HCT116 (cell line): Measurements from ENCODE around the gene DGKB. TPM values are rescaled to one million over a fixed set of nuclear protein-coding genes. Genes with fewer than 3 reads are reported as not detected.

Experiments used
- ATAC-seq: fragments of 200-7000 bp; cut with Tn5 transposase; 2 replicates; pipeline ENCODE4 v1.9.1; 2020; ENCODE audit warnings: mild to moderate bottlenecking, moderate library complexity
- BruUV-seq: library from RNA; stranded (reverse); fragments of 400-500 nt; replicated peaks from 2 replicates; lab custom pipeline; 2021; lab: Mats Ljungman, UMichigan
- CTCF ChIA-PET: fragments of 300-600 bp; sonication (Branson Sonifier 250); formaldehyde crosslinking; loops from one replicate; lab custom pipeline; 2021; ENCODE audit warnings: antibody characterized with exemption; lab: Charles Lee
- POLR2A ChIA-PET: fragments of 300-600, 350-600 bp; sonication (Branson Sonifier 250); formaldehyde crosslinking; loops from one replicate; lab custom pipeline; 2021; ENCODE audit warnings: antibody characterized with exemption; lab: Charles Lee
- RAD21 ChIA-PET, 2 experiments: fragments of 300-600 bp; sonication (Branson Sonifier 250); formaldehyde crosslinking; loops; one replicate each; lab custom pipeline; 2023; ENCODE audit warnings: low total read pairs in 2 of 2; ENCODE audit not compliant: uncharacterized antibody in 2 of 2, unreplicated experiment in 2 of 2, low non-redundant PET in 1 of 2; lab: Charles Lee
- DNase-seq: peaks from one replicate; pipeline ENCODE4 v3.0.0-alpha.2; 2010; ENCODE audit warnings: low read depth, low spot score
- H2AFZ ChIP-seq: fragments of 200-600 bp; shearing (Covaris generic), sonication (generic); 2 replicates; pipeline ENCODE4 v1.6.1; 2017; ENCODE audit warnings: low read depth, mixed run types, mixed read lengths, antibody characterized with exemption, low read length; ENCODE audit not compliant: poor library complexity, severe bottlenecking
- H3K27ac ChIP-seq: 2 replicates; pipeline ENCODE4 v1.5.1; 2012; ENCODE audit warnings: low read depth, low read length
- H3K27me3 ChIP-seq: fragments of 200-600 bp; sonication (generic); 2 replicates; pipeline ENCODE4 v1.6.1; 2016; ENCODE audit warnings: mixed run types, low read length, mixed read lengths; ENCODE audit not compliant: insufficient read depth
- H3K36me3 ChIP-seq, 2 experiments: fragments of 200-500 bp in 1 of 2; fragments of 200-600 bp in 1 of 2; sonication (Bioruptor generic) in 1 of 2; sonication (generic) in 1 of 2; 2 replicates each; pipeline versions ENCODE4 v1.5.1 to v1.6.1; 2014 to 2016; ENCODE audit warnings: low read length in 2 of 2, inconsistent platforms in 1 of 2, mixed read lengths in 1 of 2, mixed run types in 1 of 2; ENCODE audit not compliant: insufficient read depth in 2 of 2, control insufficient read depth in 1 of 2
- H3K4me1 ChIP-seq, 2 experiments: fragments of 200-600 bp in 1 of 2; sonication (generic) in 1 of 2; 2 replicates each; pipeline versions ENCODE4 v1.5.1 to v1.6.1; 2012 to 2017; ENCODE audit warnings: low read length in 2 of 2, inconsistent platforms in 1 of 2, mild to moderate bottlenecking in 1 of 2, mixed read lengths in 1 of 2, mixed run types in 1 of 2, moderate library complexity in 1 of 2; ENCODE audit not compliant: insufficient read depth in 2 of 2, control insufficient read depth in 1 of 2
- H3K4me2 ChIP-seq: fragments of 200-600 bp; sonication (generic); 2 replicates; pipeline ENCODE4 v1.6.1; 2017; ENCODE audit warnings: mixed run types, low read length, mixed read lengths
- H3K4me3 ChIP-seq, 2 experiments: fragments of 200-600 bp in 1 of 2; sonication (generic) in 1 of 2; replicated peaks in 1 of 2; 2 replicates each; pipeline ENCODE4 v1.5.1; 2011 to 2016; ENCODE audit warnings: low read length in 2 of 2, control low read depth in 1 of 2, low read depth in 1 of 2, mild to moderate bottlenecking in 1 of 2, mixed read lengths in 1 of 2, mixed run types in 1 of 2
- H3K79me2 ChIP-seq: fragments of 200-600 bp; sonication (generic); 2 replicates; pipeline ENCODE4 v1.6.1; 2017; ENCODE audit warnings: mild to moderate bottlenecking, mixed run types, low read length, moderate library complexity, mixed read lengths; ENCODE audit not compliant: insufficient read depth
- H3K9ac ChIP-seq: fragments of 200-600 bp; sonication (generic); 2 replicates; pipeline ENCODE4 v1.6.1; 2016; ENCODE audit warnings: low read length, mixed read lengths
- H3K9me2 ChIP-seq: fragments of 200-600 bp; sonication (generic), shearing (Covaris generic); 2 replicates; pipeline ENCODE4 v1.6.1; 2017; ENCODE audit warnings: mixed run types, mild to moderate bottlenecking, moderate library complexity; ENCODE audit not compliant: insufficient read depth
- H3K9me3 ChIP-seq, 2 experiments: fragments of 200-500 bp in 1 of 2; fragments of 200-600 bp in 1 of 2; sonication (Bioruptor generic) in 1 of 2; sonication (generic) in 1 of 2; 2 replicates each; pipeline ENCODE4 v1.6.1; 2014 to 2017; ENCODE audit warnings: low read length in 2 of 2, mixed read lengths in 2 of 2, inconsistent platforms in 1 of 2, low read depth in 1 of 2, mild to moderate bottlenecking in 1 of 2, mixed run types in 1 of 2, moderate library complexity in 1 of 2; ENCODE audit not compliant: control insufficient read depth in 1 of 2, insufficient read depth in 1 of 2
- H4K20me1 ChIP-seq: fragments of 200-600 bp; sonication (generic), shearing (Covaris generic); 2 replicates; pipeline ENCODE4 v1.6.1; 2017; ENCODE audit warnings: mixed run types, mild to moderate bottlenecking, moderate library complexity; ENCODE audit not compliant: insufficient read depth
- CBX3 ChIP-seq: IDR thresholded peaks from 2 replicates; pipeline ENCODE4 v1.6.1; 2012; ENCODE audit warnings: low read depth
- CEBPB ChIP-seq: IDR thresholded peaks from 2 replicates; pipeline ENCODE4 v1.6.1; 2012; ENCODE audit warnings: low read depth
- CTCF ChIP-seq, 3 experiments: fragments of 200-600 bp in 1 of 3; sonication (generic) in 1 of 3; IDR thresholded peaks in 2 of 3; conservative IDR thresholded peaks in 1 of 3; 2 replicates each; pipeline ENCODE4 v1.5.1; 2012 to 2017; ENCODE audit warnings: low read depth in 2 of 3, low read length in 2 of 3, antibody characterized with exemption in 1 of 3, borderline replicate concordance in 1 of 3, control low read depth in 1 of 3, mild to moderate bottlenecking in 1 of 3, mixed read lengths in 1 of 3, mixed run types in 1 of 3, moderate library complexity in 1 of 3; ENCODE audit not compliant: insufficient read depth in 1 of 3
- EZH2 ChIP-seq: fragments of 200-600 bp; sonication (generic); IDR thresholded peaks from 2 replicates; pipeline ENCODE4 v1.6.1; 2017; ENCODE audit warnings: antibody characterized with exemption, mixed run types
- EZH2phosphoT487 ChIP-seq: fragments of 200-600 bp; IDR thresholded peaks from 2 replicates; pipeline ENCODE4 v1.6.1; 2018; ENCODE audit warnings: antibody characterized with exemption, borderline replicate concordance
- FOSL1 ChIP-seq: IDR thresholded peaks from 2 replicates; pipeline ENCODE4 v1.6.1; 2012; ENCODE audit warnings: low read depth
- MAX ChIP-seq: IDR thresholded peaks from 2 replicates; pipeline ENCODE4 v1.6.1; 2012
- POLR2AphosphoS5 ChIP-seq: IDR thresholded peaks from 2 replicates; pipeline ENCODE4 v1.6.1; 2011; ENCODE audit warnings: mild to moderate bottlenecking, low read depth, low read length, moderate library complexity
- RAD21 ChIP-seq: IDR thresholded peaks from 2 replicates; pipeline ENCODE4 v1.6.1; 2012; ENCODE audit warnings: low read depth, mild to moderate bottlenecking
- SIN3A ChIP-seq: IDR thresholded peaks from 2 replicates; pipeline ENCODE4 v1.6.1; 2012; ENCODE audit warnings: low read depth
- SP1 ChIP-seq: IDR thresholded peaks from 2 replicates; pipeline ENCODE4 v1.6.1; 2012; ENCODE audit warnings: low read depth
- YY1 ChIP-seq: IDR thresholded peaks from 2 replicates; pipeline ENCODE4 v1.6.1; 2011; ENCODE audit warnings: low read length, low read depth, moderate library complexity, mild to moderate bottlenecking; ENCODE audit not compliant: insufficient replicate concordance; ENCODE audit errors: extremely low read depth
- ZBTB33 ChIP-seq: IDR thresholded peaks from 2 replicates; pipeline ENCODE4 v1.6.1; 2011; ENCODE audit warnings: mild to moderate bottlenecking, low read length, moderate library complexity; ENCODE audit not compliant: insufficient replicate concordance; ENCODE audit errors: extremely low read depth
- ZNF274 ChIP-seq: fragments of 200-500 bp; sonication (Bioruptor generic); IDR thresholded peaks from 2 replicates; pipeline ENCODE4 v1.6.1; 2014; ENCODE audit warnings: mild to moderate bottlenecking, low read depth, low read length, inconsistent platforms
- intact Hi-C: fragments of 100-400 bp; cut with micrococcal nuclease; formaldehyde crosslinking; loops from 2 replicates; pipeline ENCODE4 v1.10.0; 2022
- total RNA-seq: library from RNA; stranded (reverse); gene quantifications from one replicate; pipeline ENCODE4 v1.2.1, GENCODE V29; 2021; ENCODE audit not compliant: unreplicated experiment

Gene DGKB
- total RNA-seq, 1 experiment from 2014 or later: 0.05 TPM

- Histone ChIP-seq H3K27ac (no peak overlapping the region), H3K79me2 (no peaks in the 10 kb centered on the region), H4K20me1 (no peaks in the 10 kb centered on the region), H3K36me3 (no peaks in the 10 kb centered on the region), H3K9ac (no peak overlapping the region), H3K9me2 (no peaks in the 10 kb centered on the region), H3K27me3 (no peaks in the 10 kb centered on the region), H3K4me3 (no peak overlapping the region), H2AFZ (no peak overlapping the region), H3K4me2 (no peak overlapping the region), H3K9me3 (no peaks in the 10 kb centered on the region), H3K4me1 (no peaks in the 10 kb centered on the region)
- TF ChIP-seq CTCF (IDR thresholded peaks at IDR 0.05 in 2 of 3, conservative IDR thresholded peaks at IDR 0.05 in 1 of 3; ENCODE audit: borderline replicate concordance in 1 of 3, insufficient read depth in 1 of 3, low read depth in 2 of 3, low read length in 2 of 3) (peak in 2 of 3 experiments; percentile 23 to 29; a peak in 2 of 6 replicates), RAD21 (peak; percentile 45; the same call in 1 of the 2 replicates), EZH2phosphoT487 (no peak)
- no TSS peak for BruUV-seq
- ATAC-seq: no peak
- ChIA-PET POLR2A (no interaction called here), CTCF (no interaction called here), RAD21 (no interaction called here)
- intact Hi-C loops: loop anchor here (5.0 to 10.0 kb wide), 2 partner anchors 1173 to 1374 kb away; no protein-coding TSS in a partner anchor
- DNase-seq: no peak
These were observed 204.3 kb downstream of the DGKB start for GRCh38 chr7:14698239-14698638.

DNA sequence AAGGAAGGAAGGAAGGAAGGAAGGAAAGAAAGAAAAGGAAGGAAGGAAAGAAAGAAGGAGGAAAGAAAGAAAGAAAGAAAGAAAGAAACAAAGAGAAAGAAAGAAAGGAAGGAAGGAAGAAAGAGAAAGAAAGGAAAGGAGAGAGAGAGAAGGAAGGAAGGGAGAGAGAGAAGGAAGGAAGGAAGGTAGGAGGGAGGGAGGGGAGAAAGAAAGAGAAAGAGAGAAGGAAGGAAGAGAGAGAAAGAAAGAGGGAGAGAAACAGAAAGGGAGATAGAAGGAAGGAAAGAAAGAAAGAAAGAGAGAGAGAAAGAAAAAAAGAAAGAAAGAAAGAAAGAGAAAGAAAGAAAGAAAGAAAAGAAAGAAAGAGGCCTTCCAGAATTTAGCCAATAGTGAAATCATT is 204.9 kb downstream of the DGKB start:
- RAD21 ChIA-PET: no interaction called here
- no peaks in the 10 kb centered on the region for H3K27me3 ChIP-seq
- H3K9ac ChIP-seq: no peak overlapping the region
- no peaks in the 10 kb centered on the region for H3K79me2 ChIP-seq
- ATAC-seq: no peak
- H3K4me2 ChIP-seq: no peak overlapping the region
- H4K20me1 ChIP-seq: no peaks in the 10 kb centered on the region
- intact Hi-C loops: loop anchor here (5.0 to 10.0 kb wide), 2 partner anchors 1173 to 1375 kb away; no protein-coding TSS in a partner anchor
- no peaks in the 10 kb centered on the region for H3K9me3 ChIP-seq
- POLR2A ChIA-PET: no interaction called here
- H3K4me1 ChIP-seq: no peaks in the 10 kb centered on the region
- no peaks in the 10 kb centered on the region for H3K9me2 ChIP-seq
- no peaks in the 10 kb centered on the region for H3K36me3 ChIP-seq
- no peak for DNase-seq
- no peak overlapping the region for H3K27ac ChIP-seq
- H3K4me3 ChIP-seq: no peak overlapping the region
- no TSS peak for BruUV-seq
- H2AFZ ChIP-seq: no peak overlapping the region
- CTCF ChIA-PET: no interaction called here
- no peak for TF ChIP-seq EZH2
- no peak for TF ChIP-seq SP1
- TF ChIP-seq CEBPB: no peak
- no peak for TF ChIP-seq YY1
- no peak for TF ChIP-seq MAX
- no peak for TF ChIP-seq FOSL1
- no peak for TF ChIP-seq SIN3A
- no peak for TF ChIP-seq CBX3
- TF ChIP-seq CTCF (IDR thresholded peaks at IDR 0.05 in 2 of 3, conservative IDR thresholded peaks at IDR 0.05 in 1 of 3; ENCODE audit: borderline replicate concordance in 1 of 3, insufficient read depth in 1 of 3, low read depth in 2 of 3, low read length in 2 of 3): no peak
- TF ChIP-seq POLR2AphosphoS5: no peak
- TF ChIP-seq ZBTB33: no peak
- TF ChIP-seq ZNF274: no peak
